H1 (cell line): Measurements from ENCODE around the gene MAIP1. TPM values are rescaled to one million over a fixed set of nuclear protein-coding genes. Genes with fewer than 3 reads are reported as not detected.

ENCODE experiments used
- CTCF ChIA-PET: fragments of 300-600 bp; sonication (Branson Sonifier 250); formaldehyde crosslinking; loops from one replicate; lab custom pipeline; 2021; ENCODE audit not compliant: partially characterized antibody; lab: Charles Lee
- POLR2A ChIA-PET: fragments of 300-600 bp; sonication (Branson Sonifier 250); formaldehyde crosslinking; loops from one replicate; lab custom pipeline; 2021; ENCODE audit warnings: inconsistent platforms; ENCODE audit not compliant: partially characterized antibody; lab: Charles Lee
- DNase-seq, 2 experiments: peaks; one replicate each; pipeline versions ENCODE4 v3.0.0 to v3.0.0-alpha.2; 2010 to 2022; ENCODE audit warnings: low spot score in 2 of 2, low read depth in 1 of 2, mixed read lengths in 1 of 2
- FAIRE-seq: peaks from 2 replicates; lab custom pipeline; 2011; peaks lifted over from hg19 to GRCh38; lab: Jason Lieb, UNC
- H2AFZ ChIP-seq: 2 replicates; pipeline ENCODE4 v1.8.1; 2012; ENCODE audit warnings: low read length, inconsistent platforms
- H2AK5ac ChIP-seq: 2 replicates; pipeline ENCODE4 v1.6.1; 2013; ENCODE audit warnings: low read depth, low read length
- H2BK120ac ChIP-seq: replicated peaks from 2 replicates; pipeline ENCODE3; 2013; ENCODE audit warnings: low read depth, low read length, inconsistent platforms
- H2BK12ac ChIP-seq: 2 replicates; pipeline ENCODE4 v1.6.1; 2013; ENCODE audit warnings: low read depth, low read length
- H2BK15ac ChIP-seq: 2 replicates; pipeline ENCODE4 v1.6.1; 2013; ENCODE audit warnings: low read length
- H2BK20ac ChIP-seq: 2 replicates; pipeline ENCODE4 v1.6.1; 2013; ENCODE audit warnings: low read length
- H2BK5ac ChIP-seq: 2 replicates; pipeline ENCODE4 v1.6.1; 2013; ENCODE audit warnings: low read depth, low read length
- H3K14ac ChIP-seq: 2 replicates; pipeline ENCODE4 v1.6.1; 2013; ENCODE audit warnings: inconsistent platforms; ENCODE audit not compliant: insufficient read length
- H3K18ac ChIP-seq: 2 replicates; pipeline ENCODE4 v1.6.1; 2013; ENCODE audit warnings: low read length; ENCODE audit errors: extremely low read depth
- H3K23ac ChIP-seq: 2 replicates; pipeline ENCODE4 v1.6.1; 2013; ENCODE audit warnings: inconsistent platforms; ENCODE audit not compliant: insufficient read length
- H3K23me2 ChIP-seq: 2 replicates; pipeline ENCODE4 v1.6.1; 2013; ENCODE audit warnings: low read depth, low read length
- H3K27ac ChIP-seq: 2 replicates; pipeline ENCODE4 v1.6.1; 2011; ENCODE audit warnings: low read depth, low read length, inconsistent platforms
- H3K27me3 ChIP-seq, 4 experiments: replicated peaks in 1 of 4; 1 replicate in 1 of 4; 2 replicates in 3 of 4; pipeline versions ENCODE4 v1.6.1 to v1.8.1; 2011 to 2013; ENCODE audit warnings: low read length in 3 of 4, mild to moderate bottlenecking in 3 of 4, inconsistent platforms in 2 of 4, mixed read lengths in 2 of 4, moderate library complexity in 1 of 4; ENCODE audit not compliant: control insufficient read depth in 3 of 4, insufficient read depth in 3 of 4; ENCODE audit errors: extremely low read depth in 1 of 4
- H3K36me3 ChIP-seq, 4 experiments: 2 replicates each; pipeline versions ENCODE4 v1.6.1 to v1.8.1; 2011 to 2013; ENCODE audit warnings: mild to moderate bottlenecking in 4 of 4, low read length in 3 of 4, moderate library complexity in 2 of 4, control low read depth in 1 of 4, inconsistent platforms in 1 of 4; ENCODE audit not compliant: insufficient read depth in 4 of 4, control insufficient read depth in 2 of 4
- H3K4ac ChIP-seq: replicated peaks from 2 replicates; pipeline ENCODE3; 2013; ENCODE audit warnings: low read length, low read depth, mixed read lengths, inconsistent platforms; ENCODE audit not compliant: insufficient read length
- H3K4me1 ChIP-seq, 4 experiments: replicated peaks in 1 of 4; 1 replicate in 1 of 4; 2 replicates in 3 of 4; pipeline versions ENCODE4 v1.6.1 to v1.8.1; 2011 to 2013; ENCODE audit warnings: low read length in 3 of 4, inconsistent platforms in 2 of 4, mixed read lengths in 1 of 4; ENCODE audit not compliant: insufficient read depth in 4 of 4, control insufficient read depth in 3 of 4
- H3K4me2 ChIP-seq, 2 experiments: 2 replicates each; pipeline versions ENCODE4 v1.6.1 to v1.8.1; 2011 to 2013; ENCODE audit warnings: low read depth in 2 of 2, low read length in 2 of 2, control low read depth in 1 of 2, inconsistent platforms in 1 of 2, mild to moderate bottlenecking in 1 of 2; ENCODE audit not compliant: insufficient read depth in 1 of 2
- H3K4me3 ChIP-seq, 4 experiments: fragments of 200-600, 300-600 bp in 1 of 4; sonication (generic), shearing (Covaris generic), sonication (Bioruptor Twin) in 1 of 4; 2 replicates each; pipeline versions ENCODE4 v1.5.1 to v1.8.1; 2011 to 2016; ENCODE audit warnings: low read length in 4 of 4, low read depth in 3 of 4, control low read depth in 2 of 4, inconsistent platforms in 2 of 4, mild to moderate bottlenecking in 2 of 4, mixed read lengths in 1 of 4, moderate library complexity in 1 of 4; ENCODE audit not compliant: insufficient read depth in 2 of 4; ENCODE audit errors: extremely low read depth in 1 of 4
- H3K56ac ChIP-seq: replicated peaks from 2 replicates; pipeline ENCODE3; 2013; ENCODE audit warnings: low read depth, mild to moderate bottlenecking, mixed read lengths, low read length, inconsistent platforms; ENCODE audit not compliant: insufficient read length
- H3K79me1 ChIP-seq: 2 replicates; pipeline ENCODE4 v1.6.1; 2013; ENCODE audit warnings: low read depth, low read length, control low read depth
- H3K79me2 ChIP-seq, 2 experiments: 2 replicates each; pipeline versions ENCODE4 v1.6.1 to v1.8.1; 2012 to 2013; ENCODE audit warnings: low read length in 2 of 2, mild to moderate bottlenecking in 2 of 2, inconsistent platforms in 1 of 2; ENCODE audit not compliant: insufficient read depth in 2 of 2, control insufficient read depth in 1 of 2
- H3K9ac ChIP-seq, 4 experiments: replicated peaks in 1 of 4; 1 replicate in 1 of 4; 2 replicates in 3 of 4; pipeline versions ENCODE4 v1.6.1 to v1.8.1; 2011 to 2013; ENCODE audit warnings: low read depth in 3 of 4, low read length in 3 of 4, control low read depth in 2 of 4, mild to moderate bottlenecking in 2 of 4, moderate library complexity in 2 of 4, inconsistent platforms in 1 of 4; ENCODE audit errors: extremely low read depth in 1 of 4
- H3K9me3 ChIP-seq, 2 experiments: 2 replicates each; pipeline versions ENCODE4 v1.6.1 to v1.8.1; 2012 to 2013; ENCODE audit warnings: mild to moderate bottlenecking in 2 of 2, moderate library complexity in 2 of 2, control low read depth in 1 of 2, inconsistent platforms in 1 of 2, low read depth in 1 of 2, low read length in 1 of 2, mixed read lengths in 1 of 2; ENCODE audit not compliant: insufficient read depth in 2 of 2
- H4K20me1 ChIP-seq, 2 experiments: replicated peaks in 1 of 2; 2 replicates each; pipeline versions ENCODE3 to v1.8.1; 2011 to 2013; ENCODE audit warnings: inconsistent platforms in 2 of 2, low read length in 2 of 2, mild to moderate bottlenecking in 1 of 2; ENCODE audit not compliant: insufficient read depth in 2 of 2, control insufficient read depth in 1 of 2
- H4K5ac ChIP-seq: 2 replicates; pipeline ENCODE4 v1.6.1; 2013; ENCODE audit warnings: low read length, low read depth, mixed read lengths, inconsistent platforms; ENCODE audit not compliant: insufficient read length
- H4K8ac ChIP-seq: 2 replicates; pipeline ENCODE4 v1.8.0; 2013; ENCODE audit warnings: mild to moderate bottlenecking, moderate library complexity, low read length, inconsistent platforms; ENCODE audit not compliant: insufficient read depth; ENCODE audit errors: extremely low read depth
- H4K91ac ChIP-seq: replicated peaks from 2 replicates; pipeline ENCODE3; 2013; ENCODE audit warnings: low read length, mixed read lengths, inconsistent platforms; ENCODE audit not compliant: insufficient read length
- BCL11A ChIP-seq, 2 experiments: IDR thresholded peaks; one replicate each; pipeline ENCODE4 v1.6.1; 2011; ENCODE audit warnings: low read depth in 2 of 2, low read length in 2 of 2, mild to moderate bottlenecking in 2 of 2
- BRCA1 ChIP-seq: IDR thresholded peaks from 2 replicates; pipeline ENCODE4 v1.6.1; 2012; ENCODE audit warnings: low read depth, low read length, improper control_type of control experiment
- CBX8 ChIP-seq: fragments of 300-800, 300-1000 bp; sonication (generic); IDR thresholded peaks from 2 replicates; pipeline ENCODE4 v1.7.1; 2016; ENCODE audit warnings: low read depth, low read length, borderline replicate concordance
- CHD1 ChIP-seq: IDR thresholded peaks from 2 replicates; pipeline ENCODE4 v1.6.1; 2012; ENCODE audit warnings: low read depth, low read length, improper control_type of control experiment
- FOSL1 ChIP-seq: IDR thresholded peaks from 2 replicates; pipeline ENCODE4 v1.6.1; 2011; ENCODE audit warnings: mild to moderate bottlenecking, low read depth, low read length, moderate library complexity; ENCODE audit not compliant: insufficient read depth
- GTF2F1 ChIP-seq: IDR thresholded peaks from 2 replicates; pipeline ENCODE4 v1.6.1; 2012; ENCODE audit warnings: low read depth, low read length, improper control_type of control experiment, borderline replicate concordance
- POLR2A ChIP-seq, 2 experiments: IDR thresholded peaks; 1 replicate in 1 of 2; 2 replicates in 1 of 2; pipeline ENCODE4 v1.6.1; 2011; ENCODE audit warnings: low read depth in 2 of 2, low read length in 2 of 2, mild to moderate bottlenecking in 2 of 2; ENCODE audit errors: control extremely low read depth in 1 of 2
- RBBP5 ChIP-seq: IDR thresholded peaks from 2 replicates; pipeline ENCODE4 v1.7.1; 2012; ENCODE audit warnings: low read depth, mild to moderate bottlenecking, inconsistent platforms, low read length, moderate library complexity, borderline replicate concordance
- RNF2 ChIP-seq: fragments of 200-900, 300-1000 bp; sonication (generic); IDR thresholded peaks from 2 replicates; pipeline ENCODE4 v1.7.1; 2016; ENCODE audit warnings: borderline replicate concordance, low read depth, mild to moderate bottlenecking, antibody characterized with exemption, low read length; ENCODE audit not compliant: poor library complexity, severe bottlenecking; ENCODE audit errors: missing control alignments
- SIN3A ChIP-seq, 2 experiments: IDR thresholded peaks in 1 of 2; conservative IDR thresholded peaks in 1 of 2; 2 replicates each; pipeline ENCODE4 v1.6.1; 2011 to 2012; ENCODE audit warnings: low read length in 2 of 2, improper control_type of control experiment in 1 of 2, low read depth in 1 of 2, mild to moderate bottlenecking in 1 of 2
- SP1 ChIP-seq: IDR thresholded peaks from 2 replicates; pipeline ENCODE4 v1.6.1; 2011; ENCODE audit warnings: low read depth, low read length
- TAF7 ChIP-seq: optimal IDR thresholded peaks from 2 replicates; pipeline ENCODE3; 2011; ENCODE audit warnings: low read depth, mild to moderate bottlenecking, inconsistent platforms, low read length, moderate library complexity, borderline replicate concordance
- TEAD4 ChIP-seq: IDR thresholded peaks from 2 replicates; pipeline ENCODE4 v1.6.1; 2012; ENCODE audit warnings: low read depth, low read length, inconsistent platforms, mixed read lengths
- WGBS, 2 experiments: shearing (Covaris generic) in 1 of 2; methylation state at CpG; one replicate each; pipeline versions ENCODE4 v1.1.6 to v1.1.7; 2013 to 2015; ENCODE audit warnings: low lambda C conversion rate in 2 of 2, mixed read lengths in 2 of 2, inconsistent platforms in 1 of 2, low coverage in 1 of 2, missing lambda C conversion rate in 1 of 2; ENCODE audit not compliant: insufficient replicate concordance in 2 of 2, insufficient coverage in 1 of 2, insufficient read length in 1 of 2; ENCODE audit errors: extremely low coverage in 1 of 2, missing lambda C conversion rate in 1 of 2; 5-methylcytosine and 5-hydroxymethylcytosine counted together
- polyA plus RNA-seq, 7 experiments: library from polyadenylated mRNA; depleted of rRNA in 3 of 7; stranded (reverse) in 5 of 7; unstranded in 2 of 7; fragments of >200 nt in 5 of 7; fragments of 200-250 nt in 2 of 7; gene quantifications; 1 replicate in 5 of 7; 2 replicates in 1 of 7; 4 replicates in 1 of 7; pipeline versions ENCODE4 v1.2.1 to v1.2.3, GENCODE V29; 2011 to 2013; ENCODE audit warnings: missing spikeins in 2 of 7, mixed read lengths in 2 of 7
- total RNA-seq: library from RNA; stranded (reverse); fragmentation: NEBNext Ultra II Directional; extraction: Animal tissue kit (Norgen Biotek cat#: 25700); gene quantifications from 2 replicates; pipeline ENCODE4 v1.2.1, GENCODE V29; 2021
- TF ChIP-seq, protein P1 (sequence below): IDR thresholded peaks from 2 replicates; pipeline ENCODE4 v1.6.1; 2012; ENCODE audit warnings: inconsistent platforms

MAIP1 gene
- total and polyA plus RNA-seq, 2 of the 8 experiments (the other 6 are each of a cell fraction or from before 2014, with no cell fraction given), result 23.2 to 28.5 TPM

DNA sequence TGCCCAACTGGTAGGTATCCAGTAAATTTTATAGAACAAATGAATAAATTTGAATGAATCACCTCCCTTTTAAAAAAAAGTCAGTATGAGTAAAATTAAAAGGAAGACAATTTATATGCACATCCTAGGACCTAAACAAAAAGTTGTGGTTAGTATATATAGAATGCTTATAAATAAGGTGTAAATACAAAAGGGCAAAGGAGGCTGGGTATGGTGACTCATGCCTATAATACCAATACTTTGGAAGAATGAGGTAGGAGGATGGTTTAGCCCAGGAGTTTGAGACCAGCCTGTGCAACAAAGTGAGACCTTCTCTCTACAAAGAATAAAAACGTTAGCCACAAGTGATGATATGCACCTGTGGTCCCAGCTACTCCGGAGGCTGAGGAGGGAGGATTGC is 31.5 kb upstream of the MAIP1 start:
- Histone ChIP-seq H4K8ac (no peak overlapping the region), H4K91ac (no peak overlapping the region), H3K4ac (no peak overlapping the region), H2BK120ac (no peak overlapping the region), H3K36me3 (peaks cover 0 to 37% (median 3%) of the 10 kb centered on the region in 4 experiments; a peak in 5 of 8 replicates), H3K4me2 (no peak overlapping the region), H2BK20ac (no peak overlapping the region), H4K20me1 (peaks cover 7% of the 10 kb centered on the region in 2 experiments), H3K23me2 (no peaks in the 10 kb centered on the region), H3K23ac (no peak overlapping the region), H2BK15ac (no peak overlapping the region), H3K18ac (no peak overlapping the region), H3K79me2 (peaks cover 6 to 77% of the 10 kb centered on the region in 2 experiments), H3K4me3 (no peak overlapping the region), H3K79me1 (peaks cover 9% of the 10 kb centered on the region), H2AK5ac (no peak overlapping the region), H3K56ac (no peak overlapping the region), H2BK12ac (no peak overlapping the region), H3K9ac (no peak overlapping the region), H4K5ac (no peak overlapping the region), H3K27ac (no peak overlapping the region), H2AFZ (no peak overlapping the region), H2BK5ac (no peak overlapping the region), H3K4me1 (peaks cover 0 to 5% (median 0%) of the 10 kb centered on the region in 4 experiments; a peak in 3 of 7 replicates), H3K9me3 (no peaks in the 10 kb centered on the region), H3K27me3 (no peaks in the 10 kb centered on the region), H3K14ac (no peak overlapping the region)
- 73% methylated on average over 2 of the region's 2 CpGs; no CpG with 5 or more reads in 1 of the 2 experiments for WGBS, 2 experiments
- ChIA-PET POLR2A (interaction anchor here (0.8 to 0.9 kb wide), 2 partner anchors 10 to 31 kb away, joined by 3 to 4 read pairs; no protein-coding TSS in a partner anchor), CTCF (interaction anchor here (0.6 to 1.7 kb wide), 4 partner anchors 12 to 184 kb away, joined by 3 to 5 read pairs (median 4); no protein-coding TSS in a partner anchor)
- FAIRE-seq (no peak), DNase-seq (no peak)
- no peak for TF ChIP-seq RNF2
- TF ChIP-seq, protein P1, sequence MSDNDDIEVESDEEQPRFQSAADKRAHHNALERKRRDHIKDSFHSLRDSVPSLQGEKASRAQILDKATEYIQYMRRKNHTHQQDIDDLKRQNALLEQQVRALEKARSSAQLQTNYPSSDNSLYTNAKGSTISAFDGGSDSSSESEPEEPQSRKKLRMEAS, result no peak
- TF ChIP-seq POLR2A (IDR thresholded peaks at IDR 0.05; ENCODE audit: control extremely low read depth in 1 of 2, low read depth in 2 of 2, low read length in 2 of 2), result no peak
- TF ChIP-seq SIN3A (conservative IDR thresholded peaks at IDR 0.05 in 1 of 2, IDR thresholded peaks at IDR 0.05 in 1 of 2; ENCODE audit: low read depth in 1 of 2, low read length in 2 of 2), result no peak
- TF ChIP-seq BCL11A (IDR thresholded peaks at IDR 0.05; ENCODE audit: low read depth in 2 of 2, low read length in 2 of 2), result no peak
- TF ChIP-seq GTF2F1, result no peak
- no peak for TF ChIP-seq CHD1
- TF ChIP-seq SP1, result no peak
- TF ChIP-seq RBBP5, result no peak
- TF ChIP-seq TAF7, result no peak
- TF ChIP-seq FOSL1, result no peak
- TF ChIP-seq CBX8, result no peak
- no peak for TF ChIP-seq TEAD4
- TF ChIP-seq BRCA1, result no peak
